Endodermal cell (in vitro differentiated cells): Measurements from ENCODE around the gene FLYWCH2. TPM values are rescaled to one million over a fixed set of nuclear protein-coding genes. Genes with fewer than 3 reads are reported as not detected.

Source experiments
- total RNA-seq, 2 donors: library from RNA; stranded (reverse); fragmentation: NEBNext Ultra II Directional in 1 of 2; extraction: Animal tissue kit (Norgen Biotek cat#: 25700) in 1 of 2; gene quantifications; 2 replicates in 1 of 2; 3 replicates in 1 of 2; pipeline ENCODE4 v1.2.1, GENCODE V29; 2021

FLYWCH2 gene
- total RNA-seq, 2 donors from 2014 or later = 30.9 to 35.5 TPM

Other genes with a start within 250 kb of the FLYWCH2 start
- 10 to 100 TPM; 29.8 to 32.6 TPM for gene KCTD5, start 200.7 kb upstream of the FLYWCH2 start, total RNA-seq
- 1 to 10 TPM; 3.7 to 4.2 TPM for gene PRSS27, start 163.0 kb upstream of the FLYWCH2 start, total RNA-seq
- 100 to 1,000 TPM; 843 to 876 TPM for gene SRRM2, start 130.6 kb upstream of the FLYWCH2 start, total RNA-seq
- 100 to 1,000 TPM; 264 to 272 TPM for gene ELOB, start 105.9 kb upstream of the FLYWCH2 start, total RNA-seq
- under 1 TPM in 1 of 2 donors, not detected in 1; 0.35 TPM for gene PRSS33, start 95.7 kb upstream of the FLYWCH2 start, total RNA-seq
- gene PRSS41, start 84.7 kb upstream of the FLYWCH2 start, total RNA-seq = not detected
- not detected for gene PRSS21, start 66.0 kb upstream of the FLYWCH2 start, total RNA-seq
- not detected for gene ZG16B, start 52.9 kb upstream of the FLYWCH2 start, total RNA-seq
- gene PRSS22, start 25.0 kb upstream of the FLYWCH2 start, total RNA-seq = 1 to 10 TPM; 5.0 to 6.2 TPM
- 10 to 100 TPM; 20.5 to 33.6 TPM for gene FLYWCH1, start 28.7 kb downstream of the FLYWCH2 start, total RNA-seq
- 1 to 10 TPM; 5.0 to 8.4 TPM for gene KREMEN2, start 81.1 kb downstream of the FLYWCH2 start, total RNA-seq
- 10 to 100 TPM; 30.5 to 32.0 TPM for gene PAQR4, start 86.1 kb downstream of the FLYWCH2 start, total RNA-seq
- 100 to 1,000 TPM in 1 of 2 donors, 10 to 100 TPM in 1; 88.5 to 101 TPM for gene PKMYT1, start 97.2 kb downstream of the FLYWCH2 start, total RNA-seq
- under 1 TPM in 1 of 2 donors, not detected in 1; 0.18 TPM for gene CLDN9, start 129.7 kb downstream of the FLYWCH2 start, total RNA-seq
- 100 to 1,000 TPM; 404 to 572 TPM for gene CLDN6, start 135.0 kb downstream of the FLYWCH2 start, total RNA-seq
- gene TNFRSF12A, start 137.2 kb downstream of the FLYWCH2 start, total RNA-seq = 10 to 100 TPM; 37.8 to 43.5 TPM
- gene HCFC1R1, start 140.7 kb downstream of the FLYWCH2 start, total RNA-seq = 10 to 100 TPM; 49.8 to 59.1 TPM
- 10 to 100 TPM; 45.8 to 52.4 TPM for gene THOC6, start 140.8 kb downstream of the FLYWCH2 start, total RNA-seq
- gene BICDL2, start 153.7 kb downstream of the FLYWCH2 start, total RNA-seq = 1 to 10 TPM; 4.7 to 8.2 TPM
- 1 to 10 TPM; 4.5 to 6.1 TPM for gene MMP25, start 163.3 kb downstream of the FLYWCH2 start, total RNA-seq
- 1 to 10 TPM; 2.0 to 4.0 TPM for gene IL32, start 182.4 kb downstream of the FLYWCH2 start, total RNA-seq
- gene ZSCAN10, start 216.1 kb downstream of the FLYWCH2 start, total RNA-seq = 10 to 100 TPM; 36.6 to 70.0 TPM
- gene ZNF205, start 229.4 kb downstream of the FLYWCH2 start, total RNA-seq = 10 to 100 TPM; 15.4 to 18.3 TPM